Muscle of leg (tissue), 11 donors: ENCODE data around the gene PLXNB3. TPM values are rescaled to one million over a fixed set of nuclear protein-coding genes. Genes with fewer than 3 reads are reported as not detected.

Experiments
- DNase-seq: peaks from one replicate; pipeline ENCODE4 v3.0.0; 2013
- H3K27ac ChIP-seq: one replicate; pipeline ENCODE4 v1.5.1; 2013; ENCODE audit warnings: mild to moderate bottlenecking, low read length, control low read depth
- H3K27me3 ChIP-seq: one replicate; pipeline ENCODE4 v1.6.1; 2013; ENCODE audit warnings: low read length; ENCODE audit not compliant: control insufficient read depth, insufficient read depth
- H3K36me3 ChIP-seq: one replicate; pipeline ENCODE4 v1.6.1; 2013; ENCODE audit warnings: low read length; ENCODE audit not compliant: control insufficient read depth, insufficient read depth
- H3K4me1 ChIP-seq: one replicate; pipeline ENCODE4 v1.6.1; 2013; ENCODE audit warnings: low read length; ENCODE audit not compliant: control insufficient read depth, insufficient read depth
- H3K4me3 ChIP-seq: one replicate; pipeline ENCODE4 v1.5.1; 2013; ENCODE audit warnings: low read length, control low read depth
- H3K9me3 ChIP-seq: replicated peaks from 2 replicates; pipeline ENCODE4 v1.6.1; 2013; ENCODE audit warnings: low read depth, low read length; ENCODE audit not compliant: control insufficient read depth
- WGBS: methylation state at CpG from one replicate; pipeline ENCODE4 v1.1.5; 2013; ENCODE audit warnings: missing lambda C conversion rate; ENCODE audit not compliant: insufficient coverage; 5-methylcytosine and 5-hydroxymethylcytosine counted together
- polyA plus RNA-seq, 8 donors: library from polyadenylated mRNA; unstranded; fragments of 120-200 nt; gene quantifications; one replicate each; pipeline versions ENCODE4 v1.2.1 to v1.2.3, GENCODE V29; 2013; ENCODE audit warnings: inconsistent platforms in 1 of 8, low replicate concordance in 1 of 8; ENCODE audit not compliant: insufficient read length in 8 of 8, insufficient read depth in 1 of 8
- total RNA-seq: library from RNA; stranded (reverse); fragments of 120-200 nt; gene quantifications from one replicate; pipeline ENCODE4 v1.2.4, GENCODE V29; 2013

Gene PLXNB3
- total and polyA plus RNA-seq, 9 donors, result 0.89 to 8.9 (median 2.7) TPM

DNA sequence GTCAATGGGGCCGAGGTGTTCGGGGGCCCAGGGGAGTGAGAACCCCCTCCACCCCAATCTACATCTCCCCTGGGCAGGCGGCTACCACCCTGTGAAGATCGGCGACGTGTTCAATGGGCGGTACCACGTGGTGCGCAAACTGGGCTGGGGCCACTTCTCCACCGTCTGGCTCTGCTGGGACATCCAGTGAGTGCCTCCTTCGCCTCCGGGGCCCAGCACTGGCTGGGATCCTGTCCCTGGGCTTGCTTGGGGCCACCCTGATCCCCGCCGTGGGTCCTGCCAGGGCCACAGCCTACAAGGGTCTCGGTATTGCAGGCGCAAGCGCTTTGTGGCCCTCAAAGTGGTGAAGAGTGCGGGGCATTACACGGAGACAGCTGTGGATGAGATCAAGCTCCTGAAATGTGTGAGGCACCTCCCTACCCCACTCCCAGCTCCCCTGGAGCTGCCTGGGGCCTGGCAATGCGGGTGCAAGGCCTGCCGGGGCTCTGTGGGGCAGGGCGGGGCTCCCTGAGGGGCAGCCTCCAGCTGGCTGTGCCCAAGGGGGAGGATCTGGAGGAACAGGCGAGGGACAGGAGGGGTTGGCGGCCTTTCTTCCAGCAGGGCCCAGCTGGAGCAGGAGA, 17.5 kb downstream of the PLXNB3 start:
- peaks cover 22% of the 10 kb centered on the region for H3K36me3 ChIP-seq
- H3K9me3 ChIP-seq, result no peaks in the 10 kb centered on the region
- peak overlapping the region; percentile 73 for H3K27ac ChIP-seq
- peaks cover 6% of the 10 kb centered on the region for H3K27me3 ChIP-seq
- WGBS, result 74% methylated on average over 20 of the region's 24 CpGs
- H3K4me3 ChIP-seq, result peak overlapping the region; percentile 47
- H3K4me1 ChIP-seq, result peaks cover 50% of the 10 kb centered on the region
- peak; percentile 40 for DNase-seq

DNA sequence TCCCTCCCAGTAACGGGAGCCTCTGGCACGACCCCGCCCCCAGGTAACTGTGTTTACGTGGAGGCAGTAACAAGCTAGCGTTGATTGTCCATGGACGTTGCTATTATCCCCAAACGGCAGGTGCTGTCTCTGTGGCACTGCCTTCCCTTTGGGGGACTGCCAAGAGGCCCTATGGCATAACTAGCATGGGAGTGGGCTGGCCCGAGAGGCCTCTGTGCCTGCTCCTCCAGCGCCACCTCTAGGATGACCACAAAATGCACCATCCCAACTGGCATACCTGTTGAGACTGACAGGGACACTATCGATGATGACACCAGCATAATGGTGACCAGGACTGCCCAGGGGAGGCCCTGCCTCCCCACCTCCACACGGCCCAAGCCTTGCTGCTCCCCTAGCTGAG, 18.3 kb downstream of the PLXNB3 start:
- 62% methylated on average over 10 of the region's 11 CpGs for WGBS
- Histone ChIP-seq H3K36me3 (peaks cover 26% of the 10 kb centered on the region), H3K9me3 (no peaks in the 10 kb centered on the region), H3K4me3 (peak overlapping the region; percentile 47), H3K27me3 (peaks cover 3% of the 10 kb centered on the region), H3K4me1 (peaks cover 57% of the 10 kb centered on the region), H3K27ac (peak overlapping the region; percentile 73)
- DNase-seq, result peak; percentile 70

DNA sequence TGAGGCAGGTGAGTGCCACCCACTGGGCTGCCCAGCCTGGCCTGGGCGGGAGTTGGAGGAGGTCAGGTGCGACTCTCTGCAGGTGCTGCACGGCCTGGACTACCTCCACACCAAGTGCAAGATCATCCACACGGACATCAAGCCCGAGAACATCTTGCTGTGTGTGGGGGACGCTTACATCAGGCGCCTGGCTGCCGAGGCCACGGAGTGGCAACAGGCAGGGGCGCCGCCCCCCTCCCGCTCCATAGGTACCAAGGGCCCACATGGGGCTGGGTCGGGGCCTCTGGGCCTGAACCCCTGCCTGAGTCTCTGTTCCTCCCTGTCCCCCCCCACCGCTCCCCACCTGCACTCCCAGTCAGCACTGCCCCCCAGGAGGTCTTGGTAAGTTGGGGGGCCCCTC, 18.8 kb downstream of the PLXNB3 start:
- peaks cover 57% of the 10 kb centered on the region for H3K4me1 ChIP-seq
- DNase-seq, result no peak
- H3K27me3 ChIP-seq, result no peaks in the 10 kb centered on the region
- WGBS, result 78% methylated on average over 8 of the region's 14 CpGs
- H3K9me3 ChIP-seq, result no peaks in the 10 kb centered on the region
- peak overlapping the region; percentile 24 for H3K4me3 ChIP-seq
- H3K27ac ChIP-seq, result no peak overlapping the region
- H3K36me3 ChIP-seq, result peaks cover 26% of the 10 kb centered on the region

DNA sequence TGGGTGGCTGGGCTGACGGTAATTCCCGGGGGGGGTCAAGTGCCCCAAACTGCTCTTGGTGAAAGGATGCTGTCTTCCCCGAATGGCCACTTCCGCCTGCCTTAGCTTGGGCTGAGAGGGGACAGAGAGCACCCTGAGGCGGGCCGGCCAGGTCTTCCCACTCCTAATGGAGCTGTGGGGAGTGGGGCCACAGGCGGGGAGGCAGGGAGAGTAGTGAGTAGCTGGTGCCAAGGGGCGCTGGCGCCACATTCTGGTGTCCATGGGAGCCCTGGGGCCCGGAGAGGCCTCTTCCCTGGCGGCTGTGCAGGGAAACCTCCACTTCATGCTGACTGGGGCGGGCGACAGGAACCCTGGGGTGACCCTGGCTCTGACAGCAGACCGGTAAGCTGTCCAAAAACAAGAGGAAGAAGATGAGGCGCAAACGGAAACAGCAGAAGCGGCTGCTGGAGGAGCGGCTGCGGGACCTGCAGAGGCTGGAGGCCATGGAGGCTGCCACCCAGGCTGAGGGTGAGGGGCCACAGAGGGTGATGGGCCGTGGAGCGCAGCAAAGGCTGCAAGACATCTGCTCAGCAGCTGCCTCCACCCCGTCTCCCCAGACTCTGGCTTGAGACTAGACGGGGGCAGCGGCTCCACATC, 19.4 kb downstream of the PLXNB3 start:
- H3K36me3 ChIP-seq, result peaks cover 26% of the 10 kb centered on the region
- H3K4me1 ChIP-seq, result peaks cover 57% of the 10 kb centered on the region
- H3K27me3 ChIP-seq, result no peaks in the 10 kb centered on the region
- H3K4me3 ChIP-seq, result no peak overlapping the region
- DNase-seq, result no peak
- no peaks in the 10 kb centered on the region for H3K9me3 ChIP-seq
- WGBS, result 55% methylated on average over 19 of the region's 24 CpGs
- no peak overlapping the region for H3K27ac ChIP-seq

DNA sequence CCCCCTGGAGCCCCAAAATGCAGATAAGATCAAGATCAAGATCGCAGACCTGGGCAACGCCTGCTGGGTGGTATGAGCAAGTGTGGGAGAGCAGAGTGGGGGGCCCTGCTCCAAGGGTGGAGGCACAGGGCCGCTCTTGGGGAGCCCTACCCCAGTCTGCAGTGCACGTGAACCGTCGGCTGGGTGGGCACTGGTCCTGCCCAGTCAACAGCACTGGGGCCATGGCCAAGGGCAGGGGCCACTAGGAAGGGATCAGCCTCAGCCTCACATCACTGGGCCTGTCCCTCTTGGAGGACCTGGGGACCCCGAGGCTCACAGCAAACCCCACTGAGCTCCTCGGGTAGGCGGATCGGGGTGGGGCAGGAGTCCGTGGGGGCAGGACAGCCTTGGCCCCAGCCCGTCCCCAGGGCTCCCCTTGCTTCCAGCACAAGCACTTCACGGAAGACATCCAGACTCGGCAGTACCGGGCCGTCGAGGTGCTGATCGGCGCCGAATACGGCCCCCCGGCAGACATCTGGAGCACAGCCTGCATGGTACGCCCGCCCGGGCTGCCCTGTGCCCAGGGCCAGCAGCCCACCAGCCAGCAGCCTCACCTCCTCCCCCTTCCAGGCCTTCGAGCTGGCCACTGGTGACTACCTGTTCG, 20.4 kb downstream of the PLXNB3 start:
- DNase-seq, result no peak
- peaks cover 27% of the 10 kb centered on the region for H3K36me3 ChIP-seq
- H3K27ac ChIP-seq, result no peak overlapping the region
- peaks cover 56% of the 10 kb centered on the region for H3K4me1 ChIP-seq
- no peaks in the 10 kb centered on the region for H3K9me3 ChIP-seq
- no peak overlapping the region for H3K4me3 ChIP-seq
- no peaks in the 10 kb centered on the region for H3K27me3 ChIP-seq
- WGBS, result 89% methylated on average over 24 of the region's 27 CpGs

DNA sequence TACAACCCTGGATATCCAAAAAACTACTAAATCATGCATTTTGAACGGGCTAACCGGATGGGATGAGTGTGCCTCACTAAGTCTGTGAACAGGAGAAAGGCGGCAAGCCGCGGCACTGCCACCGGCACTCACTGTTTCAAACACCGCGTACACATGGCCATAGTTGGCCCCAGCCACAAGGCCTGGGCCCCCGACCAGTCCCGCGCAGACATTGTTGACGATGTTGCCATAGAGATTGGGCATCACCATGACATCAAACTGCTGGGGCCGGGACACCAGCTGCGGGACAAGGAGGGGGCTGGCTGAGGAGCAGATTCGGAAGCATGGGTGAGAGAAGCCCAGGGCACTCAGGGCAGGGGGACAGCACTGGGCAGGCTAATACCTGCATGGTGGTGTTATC, 22.6 kb downstream of the PLXNB3 start:
- peaks cover 36% of the 10 kb centered on the region for H3K36me3 ChIP-seq
- no peaks in the 10 kb centered on the region for H3K9me3 ChIP-seq
- no peak overlapping the region for H3K27ac ChIP-seq
- no peak for DNase-seq
- WGBS, result 84% methylated on average over 11 of the region's 15 CpGs
- H3K4me3 ChIP-seq, result no peak overlapping the region
- H3K4me1 ChIP-seq, result peaks cover 37% of the 10 kb centered on the region
- H3K27me3 ChIP-seq, result peaks cover 4% of the 10 kb centered on the region

DNA sequence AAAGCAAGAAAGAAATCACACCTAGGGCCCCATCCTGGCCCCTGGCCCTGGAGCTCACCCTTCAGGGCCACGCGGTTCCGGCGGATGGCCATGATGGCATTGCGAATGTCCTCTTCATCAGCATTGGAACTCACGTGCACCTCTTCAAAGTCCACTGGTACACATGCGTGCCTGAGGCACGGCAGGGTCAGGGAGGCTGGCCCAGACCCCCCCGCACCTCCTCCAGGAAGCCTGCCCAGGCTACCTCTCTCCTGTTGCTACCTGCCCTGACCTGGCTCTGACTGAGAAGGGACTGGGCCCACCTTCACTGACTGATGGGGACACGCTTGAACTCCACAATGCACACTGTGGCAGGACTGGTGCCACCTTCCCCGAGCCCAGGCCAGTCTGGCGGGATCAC, 25.6 kb downstream of the PLXNB3 start:
- DNase-seq, result no peak
- Histone ChIP-seq H3K27ac (no peak overlapping the region), H3K9me3 (no peaks in the 10 kb centered on the region), H3K4me3 (no peak overlapping the region), H3K36me3 (peaks cover 37% of the 10 kb centered on the region), H3K27me3 (peaks cover 4% of the 10 kb centered on the region), H3K4me1 (peaks cover 29% of the 10 kb centered on the region)
- WGBS, result 93% methylated on average over 12 of the region's 12 CpGs

DNA sequence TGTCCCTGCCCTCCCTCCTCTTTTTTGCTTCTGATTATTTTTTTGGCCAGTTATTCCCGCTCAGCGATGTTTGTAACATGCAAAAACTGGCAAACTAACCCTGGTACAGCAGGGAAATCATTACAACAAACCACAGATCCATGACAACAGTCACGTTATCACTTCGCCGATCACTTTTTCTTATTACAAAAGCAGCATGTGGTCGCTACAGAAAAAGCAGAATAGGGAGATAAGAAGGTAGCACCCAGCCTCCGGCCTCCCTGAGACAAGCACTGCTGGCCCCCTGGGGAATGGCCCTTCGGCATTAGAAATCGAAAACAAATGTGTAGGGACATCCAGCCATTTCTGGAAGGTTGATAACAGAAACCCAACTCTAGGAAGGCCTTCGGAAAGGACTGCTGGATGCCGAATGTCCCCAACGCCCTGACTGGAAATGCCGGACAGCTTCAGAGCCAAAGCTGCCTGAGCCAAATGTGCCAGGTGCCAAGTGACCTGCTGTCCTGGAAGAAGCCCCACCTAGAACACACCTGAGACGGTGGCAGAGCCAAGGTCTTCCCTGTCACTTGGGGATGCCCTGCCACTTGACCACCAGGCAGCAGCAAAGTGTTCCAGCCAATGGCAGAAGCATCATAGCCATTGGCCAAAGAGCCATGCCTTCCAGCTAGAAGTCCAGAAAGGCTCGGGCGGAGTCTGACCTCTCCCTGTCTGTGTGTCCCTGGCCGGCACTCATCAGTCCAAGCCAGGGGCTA, 27.2 kb downstream of the PLXNB3 start:
- 84% methylated on average over 15 of the region's 17 CpGs for WGBS
- peaks cover 26% of the 10 kb centered on the region for H3K36me3 ChIP-seq

DNA sequence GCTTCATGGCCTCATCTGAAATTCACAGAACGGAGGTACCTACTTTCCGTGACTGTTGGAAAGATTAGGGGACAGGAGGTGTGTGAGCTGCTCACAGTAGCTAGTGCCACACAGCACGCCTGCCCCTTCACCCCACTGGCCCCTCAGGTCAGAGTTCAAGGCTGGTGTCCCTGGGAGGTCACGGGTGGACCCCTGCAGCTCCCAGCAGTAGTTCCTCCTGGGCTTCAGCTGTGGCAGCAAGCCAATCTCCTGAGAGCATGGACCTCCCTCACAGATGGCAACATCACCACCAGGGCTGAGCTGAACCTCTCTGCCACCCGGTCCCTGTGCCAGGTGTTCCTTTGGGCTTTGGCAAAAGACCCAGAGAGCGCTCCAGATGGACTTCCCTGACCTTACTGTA, 28.3 kb downstream of the PLXNB3 start:
- Histone ChIP-seq H3K9me3 (no peaks in the 10 kb centered on the region), H3K4me1 (peaks cover 21% of the 10 kb centered on the region), H3K36me3 (peaks cover 22% of the 10 kb centered on the region), H3K4me3 (no peak overlapping the region), H3K27me3 (peaks cover 4% of the 10 kb centered on the region), H3K27ac (no peak overlapping the region)
- 71% methylated on average over 4 of the region's 6 CpGs for WGBS
- DNase-seq, result no peak

More for the DNA sequence above, 27.2 kb downstream of the PLXNB3 start:
- Histone ChIP-seq H3K27ac (no peak overlapping the region), H3K4me1 (peaks cover 30% of the 10 kb centered on the region), H3K4me3 (no peak overlapping the region), H3K9me3 (no peaks in the 10 kb centered on the region), H3K27me3 (peaks cover 4% of the 10 kb centered on the region)
- DNase-seq, result no peak

DNA sequence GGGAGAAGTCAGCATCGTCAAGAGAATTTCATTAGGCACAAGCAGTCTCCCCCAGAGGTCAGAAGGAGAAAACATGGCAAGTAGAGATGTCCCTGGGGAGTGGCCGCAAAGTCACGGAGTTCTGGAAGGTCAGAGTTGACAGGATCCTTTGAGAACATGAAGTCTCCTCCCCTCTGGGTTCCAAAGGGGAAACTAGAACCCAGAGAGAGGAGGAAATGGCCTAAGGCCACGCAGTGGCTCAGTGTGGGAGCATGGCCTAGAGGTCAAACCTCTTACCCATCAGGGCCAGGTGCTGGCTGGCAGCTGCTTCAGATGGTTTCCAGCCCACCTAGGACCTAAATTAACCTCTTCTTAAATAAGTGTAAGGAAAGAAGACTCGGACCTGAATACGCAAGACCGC, 29.2 kb downstream of the PLXNB3 start:
- DNase-seq, result peak; percentile 34
- Histone ChIP-seq H3K36me3 (peaks cover 23% of the 10 kb centered on the region), H3K27me3 (peaks cover 4% of the 10 kb centered on the region), H3K9me3 (no peaks in the 10 kb centered on the region), H3K27ac (peak overlapping the region; percentile 97), H3K4me1 (peaks cover 21% of the 10 kb centered on the region), H3K4me3 (peak overlapping the region; percentile 79)
- 44% methylated on average over 3 of the region's 7 CpGs for WGBS
